Fibroblast of skin of abdomen (primary cell): Measurements from ENCODE around the gene MS4A4A.

Experiments
- DNase-seq: peaks from one replicate; pipeline ENCODE4 v3.0.0-alpha.2; 2013

Gene MS4A4A

GRCh38 chr11:60303661-60304060, 23.2 kb downstream of the MS4A4A start:
- no peak for DNase-seq

GRCh38 chr11:60305906-60306619, 25.6 kb downstream of the MS4A4A start:
- DNase-seq: no peak

- no peak for DNase-seq
Measured at GRCh38 chr11:60307507-60308195, 27.2 kb downstream of the MS4A4A start.

GRCh38 chr11:60310407-60310998, 30.0 kb downstream of the MS4A4A start:
- no peak for DNase-seq

GRCh38 chr11:60314635-60315321, 34.3 kb downstream of the MS4A4A start:
- no peak for DNase-seq

GRCh38 chr11:60315871-60316270, 35.4 kb downstream of the MS4A4A start:
- DNase-seq: no peak

- no peak for DNase-seq
Measured at GRCh38 chr11:60316317-60316716, 35.9 kb downstream of the MS4A4A start.

DNA sequence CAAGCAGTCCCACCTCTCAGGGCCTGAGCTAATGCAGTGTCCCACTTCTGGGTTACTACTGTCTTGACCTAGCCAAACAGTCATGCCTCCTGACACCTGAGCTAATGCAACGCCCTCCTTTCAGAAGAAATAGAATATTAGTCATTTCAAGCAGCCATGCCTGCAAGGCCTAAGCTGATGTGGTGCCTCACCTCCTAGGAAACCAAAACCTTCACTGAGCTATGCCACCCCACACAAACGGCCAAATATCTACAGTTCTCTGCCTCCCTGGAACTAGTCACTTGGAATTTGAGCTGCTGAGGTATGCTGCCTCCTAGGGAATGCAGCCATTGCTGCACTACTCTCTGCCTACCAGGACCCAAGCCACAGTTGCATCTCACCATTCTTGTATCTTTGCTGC, 38.3 kb downstream of the MS4A4A start:
- DNase-seq: no peak

DNA sequence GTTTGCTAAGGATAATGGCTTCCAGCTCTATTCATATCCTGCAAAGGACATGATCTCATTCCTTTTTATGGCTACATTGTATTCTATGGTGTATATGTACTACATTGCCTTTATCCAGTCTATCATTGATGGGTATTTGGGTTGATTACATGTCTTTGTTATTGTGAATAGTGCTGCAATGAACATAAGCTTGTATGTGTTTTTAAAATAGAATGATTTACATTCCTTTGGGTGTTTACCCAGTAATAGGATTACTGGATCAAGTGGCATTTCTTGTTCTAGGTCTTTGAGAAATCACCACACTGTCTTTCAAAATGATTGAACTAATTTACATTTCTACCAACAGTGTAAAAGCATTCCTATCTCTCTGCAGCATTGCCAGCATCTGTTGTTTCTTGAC, 40.6 kb downstream of the MS4A4A start:
- no peak for DNase-seq

DNA sequence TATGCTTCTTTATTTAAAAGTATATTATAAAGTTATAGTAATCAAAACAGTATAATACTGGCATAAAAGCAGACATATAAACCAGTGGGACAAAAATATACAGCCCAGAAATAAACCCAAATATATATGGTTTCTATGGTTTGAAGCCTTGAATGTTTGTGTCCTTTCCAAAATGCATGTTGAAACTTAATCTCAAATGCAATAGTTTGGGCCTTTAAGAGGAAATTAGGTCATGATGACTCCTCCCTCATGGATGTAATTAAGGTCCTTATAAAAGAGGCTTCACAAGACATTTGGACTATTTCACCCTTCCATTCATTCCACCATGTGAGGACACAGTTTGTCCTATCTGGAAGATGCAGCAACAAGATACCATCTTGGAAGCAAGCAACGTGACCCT, 46.5 kb downstream of the MS4A4A start, which contains the start of gene MS4A6E:
Gene MS4A6E (plus strand): TSS at position 301 of the 400 bp plus-strand sequence. CDS start 7,641 bp downstream, outside the sequence.
- no peak for DNase-seq

DNA sequence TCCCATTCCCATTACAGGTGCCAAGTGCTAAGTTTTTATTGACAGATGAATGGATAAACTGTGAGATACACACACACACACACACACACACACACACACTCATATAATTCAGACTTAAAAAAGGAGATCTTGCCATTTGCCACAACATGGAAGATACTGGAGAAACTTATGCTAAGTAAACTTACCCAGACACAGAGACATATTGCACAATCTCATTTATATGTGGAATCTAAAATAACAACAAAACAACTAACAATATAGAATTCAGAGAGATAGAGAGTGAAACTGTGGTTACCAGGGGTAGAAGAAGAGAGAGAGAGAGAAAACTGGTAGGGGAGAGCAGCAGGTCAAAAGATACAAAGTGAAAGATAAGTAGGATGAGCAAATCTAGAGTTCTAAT, 48.0 kb downstream of the MS4A4A start:
- DNase-seq: no peak

- no peak for DNase-seq
Measured at GRCh38 chr11:60332846-60333245, 52.4 kb downstream of the MS4A4A start.

GRCh38 chr11:60334005-60334620, 53.6 kb downstream of the MS4A4A start:
- DNase-seq: no peak

- no peak for DNase-seq
Measured at GRCh38 chr11:60336767-60337391, 56.4 kb downstream of the MS4A4A start.

- no peak for DNase-seq
Measured at GRCh38 chr11:60338053-60338452, 57.6 kb downstream of the MS4A4A start.

GRCh38 chr11:60339356-60339755, 58.9 kb downstream of the MS4A4A start:
- DNase-seq: no peak

GRCh38 chr11:60343094-60343704, 62.7 kb downstream of the MS4A4A start:
- no peak for DNase-seq

DNA sequence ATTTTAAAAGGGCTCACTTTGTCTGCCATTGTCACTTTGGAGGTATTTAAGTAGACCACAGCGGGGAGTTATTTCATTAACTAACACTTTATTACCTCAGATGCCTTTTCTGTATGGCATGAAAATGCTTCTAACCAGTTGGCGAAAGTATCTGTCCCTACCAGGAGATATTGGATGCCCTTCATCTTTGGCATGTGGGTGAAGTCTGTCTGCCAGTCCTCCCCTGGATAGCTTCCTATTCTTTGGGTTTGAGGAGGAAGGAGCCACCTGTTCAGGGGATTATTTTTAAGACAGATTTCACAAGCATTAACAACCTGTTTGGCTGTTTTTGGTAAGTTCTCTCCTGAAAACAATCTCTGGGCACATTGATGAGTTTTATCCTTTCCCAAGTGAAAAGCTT, 63.7 kb downstream of the MS4A4A start:
- no peak for DNase-seq

DNA sequence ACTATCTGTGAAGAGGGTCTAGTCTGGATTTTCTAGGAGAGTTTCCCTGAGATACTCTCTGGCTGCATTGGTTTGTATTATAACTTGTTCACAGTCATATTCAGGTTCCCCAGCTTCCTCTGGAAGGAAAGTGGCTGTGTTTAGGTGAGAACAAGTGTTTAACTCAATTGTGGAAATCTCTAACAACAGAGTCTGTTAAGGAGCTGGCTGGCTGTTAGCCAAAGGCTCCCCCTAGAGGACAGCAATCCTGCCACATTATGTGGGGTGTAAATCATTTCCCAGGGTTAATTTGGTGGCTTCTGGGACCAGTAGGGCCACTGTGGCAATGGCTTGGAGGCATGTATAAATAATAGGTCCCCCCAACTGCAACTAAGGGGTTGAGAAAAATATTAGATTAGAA, 65.0 kb downstream of the MS4A4A start:
- no peak for DNase-seq

DNA sequence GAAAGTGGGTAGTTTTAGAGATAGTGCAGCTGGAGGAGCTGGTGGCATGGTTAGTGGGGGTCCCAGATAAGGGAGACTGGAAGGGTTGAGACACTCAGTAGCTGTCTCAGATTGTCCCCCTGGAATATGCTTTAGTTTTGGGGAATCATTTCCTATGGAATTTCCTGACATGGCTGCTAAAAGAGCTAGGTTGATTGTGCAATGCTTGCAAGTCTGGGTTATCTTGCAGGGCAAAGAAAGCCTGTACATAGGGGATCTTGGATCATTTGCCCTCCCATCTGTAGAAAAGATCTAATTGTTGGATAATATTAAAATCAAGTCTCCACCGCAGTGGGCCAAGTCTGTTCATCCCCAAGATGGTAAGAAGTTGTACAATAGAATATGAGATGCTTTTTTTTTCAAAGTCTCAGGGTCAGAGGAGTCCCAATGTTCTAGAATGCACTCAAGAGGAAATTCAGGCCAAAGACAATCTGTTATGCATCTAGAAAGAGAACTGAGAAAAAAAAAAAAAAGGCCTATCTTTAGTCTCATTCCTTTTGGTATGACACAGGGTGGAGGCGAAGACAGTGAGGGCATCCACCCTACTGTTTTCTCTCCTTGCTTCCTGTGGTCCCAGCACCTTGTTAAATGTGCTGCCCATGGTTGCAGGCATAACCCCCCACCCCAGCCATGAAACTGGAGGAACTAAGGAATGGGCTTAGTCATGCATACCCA, 66.8 kb downstream of the MS4A4A start:
- DNase-seq: no peak

- no peak for DNase-seq
Measured at GRCh38 chr11:60348116-60348515, 67.7 kb downstream of the MS4A4A start.
